Measurements from ENCODE around the gene PSPN. TPM values are rescaled to one million over a fixed set of nuclear protein-coding genes. Genes with fewer than 3 reads are reported as not detected.

Gene PSPN
- total and polyA plus RNA-seq, 2 of the 13 experiments (the other 11 are each of a cell fraction or from before 2014, with no cell fraction given): 0.69 to 1.1 TPM

- TF ChIP-seq HHEX (CRISPR knock-in tag; IDR thresholded peaks at IDR 0.05): no peak
- no peak for TF ChIP-seq ELF4 (CRISPR knock-in tag; IDR thresholded peaks at IDR 0.05; ENCODE audit: borderline replicate concordance)
- TF ChIP-seq RBM39 (IDR thresholded peaks at IDR 0.05; ENCODE audit: low read depth, low read length, poor library complexity, severe bottlenecking): no peak
- peak; percentile 49; the same call in 1 of the 2 replicates for TF ChIP-seq MYPOP (CRISPR knock-in tag; IDR thresholded peaks at IDR 0.05)
- TF ChIP-seq ZNF547 (CRISPR knock-in tag; IDR thresholded peaks at IDR 0.05): no peak
- no peak for TF ChIP-seq HNRNPLL (IDR thresholded peaks at IDR 0.05; ENCODE audit: low read depth, low read length, poor library complexity, severe bottlenecking)
- no peak for TF ChIP-seq MLLT10 (CRISPR knock-in tag; IDR thresholded peaks at IDR 0.05)
- TF ChIP-seq ZKSCAN8 (CRISPR knock-in tag; IDR thresholded peaks at IDR 0.05; ENCODE audit: borderline replicate concordance): 0 out of 2 replicates have a peak, but pooled peaks have one; percentile 26
- TF ChIP-seq ZNF709 (CRISPR knock-in tag; IDR thresholded peaks at IDR 0.05): 0 out of 2 replicates have a peak, but pooled peaks have one; percentile 8
- TF ChIP-seq NR1H2 (CRISPR knock-in tag; IDR thresholded peaks at IDR 0.05; ENCODE audit: borderline replicate concordance, low read depth): no peak
- TF ChIP-seq ZNF598 (CRISPR knock-in tag; IDR thresholded peaks at IDR 0.05; ENCODE audit: borderline replicate concordance): 0 out of 2 replicates have a peak, but pooled peaks have one; percentile 20
- TF ChIP-seq, protein P1, sequence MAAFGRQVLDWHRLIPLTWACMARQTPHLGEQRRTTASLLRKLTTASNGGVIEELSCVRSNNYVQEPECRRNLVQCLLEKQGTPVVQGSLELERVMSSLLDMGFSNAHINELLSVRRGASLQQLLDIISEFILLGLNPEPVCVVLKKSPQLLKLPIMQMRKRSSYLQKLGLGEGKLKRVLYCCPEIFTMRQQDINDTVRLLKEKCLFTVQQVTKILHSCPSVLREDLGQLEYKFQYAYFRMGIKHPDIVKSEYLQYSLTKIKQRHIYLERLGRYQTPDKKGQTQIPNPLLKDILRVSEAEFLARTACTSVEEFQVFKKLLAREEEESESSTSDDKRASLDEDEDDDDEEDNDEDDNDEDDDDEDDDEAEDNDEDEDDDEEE (CRISPR knock-in tag; IDR thresholded peaks at IDR 0.05): peak; percentile 41; the same call in 1 of the 2 replicates
- TF ChIP-seq, protein P2, sequence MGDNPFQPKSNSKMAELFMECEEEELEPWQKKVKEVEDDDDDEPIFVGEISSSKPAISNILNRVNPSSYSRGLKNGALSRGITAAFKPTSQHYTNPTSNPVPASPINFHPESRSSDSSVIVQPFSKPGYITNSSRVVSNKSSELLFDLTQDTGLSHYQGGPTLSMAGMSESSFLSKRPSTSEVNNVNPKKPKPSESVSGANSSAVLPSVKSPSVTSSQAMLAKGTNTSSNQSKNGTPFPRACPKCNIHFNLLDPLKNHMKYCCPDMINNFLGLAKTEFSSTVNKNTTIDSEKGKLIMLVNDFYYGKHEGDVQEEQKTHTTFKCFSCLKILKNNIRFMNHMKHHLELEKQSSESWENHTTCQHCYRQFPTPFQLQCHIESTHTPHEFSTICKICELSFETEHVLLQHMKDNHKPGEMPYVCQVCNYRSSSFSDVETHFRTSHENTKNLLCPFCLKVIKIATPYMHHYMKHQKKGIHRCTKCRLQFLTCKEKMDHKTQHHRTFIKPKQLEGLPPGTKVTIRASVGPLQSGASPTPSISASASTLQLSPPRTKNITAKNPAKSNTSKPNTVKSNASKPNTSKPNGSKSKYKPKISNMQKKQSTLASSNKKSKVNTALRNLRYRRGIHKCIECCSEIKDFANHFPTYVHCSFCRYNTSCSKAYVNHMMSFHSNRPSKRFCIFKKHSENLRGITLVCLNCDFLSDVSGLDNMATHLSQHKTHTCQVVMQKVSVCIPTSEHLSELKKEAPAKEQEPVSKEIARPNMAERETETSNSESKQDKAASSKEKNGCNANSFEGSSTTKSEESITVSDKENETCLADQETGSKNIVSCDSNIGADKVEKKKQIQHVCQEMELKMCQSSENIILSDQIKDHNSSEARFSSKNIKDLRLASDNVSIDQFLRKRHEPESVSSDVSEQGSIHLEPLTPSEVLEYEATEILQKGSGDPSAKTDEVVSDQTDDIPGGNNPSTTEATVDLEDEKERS (CRISPR knock-in tag; IDR thresholded peaks at IDR 0.05): 0 out of 2 replicates have a peak, but pooled peaks have one; percentile 22
- no peak for TF ChIP-seq ZNF670 (CRISPR knock-in tag; IDR thresholded peaks at IDR 0.05; ENCODE audit: borderline replicate concordance)
- no peak for TF ChIP-seq NFE2L1 (CRISPR knock-in tag; IDR thresholded peaks at IDR 0.05; ENCODE audit: borderline replicate concordance)
- TF ChIP-seq ONECUT2 (CRISPR knock-in tag; IDR thresholded peaks at IDR 0.05): no peak
- TF ChIP-seq ZNF577 (CRISPR knock-in tag; IDR thresholded peaks at IDR 0.05; ENCODE audit: borderline replicate concordance, low read depth): no peak
These were observed 18.3 kb upstream of the PSPN start (continued) for GRCh38 chr19:6393983-6394412.

Data from HepG2 (cell line).